Endothelial cell of umbilical vein (primary cell): ENCODE data around the gene CEP78.

Experiments used
- CTCF ChIP-seq, 2 donors: IDR thresholded peaks; 1 replicate in 1 of 2; 2 replicates in 1 of 2; pipeline ENCODE4 v1.5.1; 2011; ENCODE audit warnings: low read length in 2 of 2, mild to moderate bottlenecking in 2 of 2, moderate library complexity in 2 of 2, control low read depth in 1 of 2, inconsistent platforms in 1 of 2, low read depth in 1 of 2; ENCODE audit not compliant: insufficient read depth in 1 of 2; ENCODE audit errors: extremely low read depth in 1 of 2
- POLR2AphosphoS5 ChIP-seq: IDR thresholded peaks from 2 replicates; pipeline ENCODE4 v1.6.1; 2012; ENCODE audit warnings: low read depth, mild to moderate bottlenecking, control low read depth, low read length, moderate library complexity; ENCODE audit not compliant: insufficient read depth

- TF ChIP-seq CTCF (IDR thresholded peaks at IDR 0.05; ENCODE audit: extremely low read depth in 1 of 2, insufficient read depth in 1 of 2, low read depth in 1 of 2, low read length in 2 of 2): no peak
- TF ChIP-seq POLR2AphosphoS5: no peak
These were observed 37.9 kb downstream of the CEP78 start for GRCh38 chr9:78273761-78274160.
